GM23338 (cell line): ENCODE data around the gene PCSK2. TPM values are rescaled to one million over a fixed set of nuclear protein-coding genes. Genes with fewer than 3 reads are reported as not detected.

ENCODE experiments used
- ATAC-seq: fragments of 200-7000 bp; cut with Tn5 transposase; 3 replicates; pipeline ENCODE4 v1.9.1; 2020
- DNase-seq: peaks from one replicate; pipeline ENCODE4 v3.0.0-alpha.2; 2015; ENCODE audit warnings: low spot score
- H2AFZ ChIP-seq: fragments of 200-600 bp; sonication (generic); 2 replicates; pipeline ENCODE4 v1.8.0; 2016; ENCODE audit warnings: antibody characterized with exemption, mild to moderate bottlenecking, moderate library complexity
- H3F3A ChIP-seq: fragments of 200-600 bp; sonication (generic); replicated peaks from 2 replicates; pipeline ENCODE4 v1.8.0; 2017; ENCODE audit warnings: antibody characterized with exemption, mixed run types, low read depth
- H3K27ac ChIP-seq: fragments of 200-600 bp; sonication (generic); 2 replicates; pipeline ENCODE4 v1.6.1; 2016; ENCODE audit warnings: low read depth
- H3K27me3 ChIP-seq: fragments of 200-600 bp; sonication (generic); 2 replicates; pipeline ENCODE4 v1.8.0; 2016; ENCODE audit warnings: mild to moderate bottlenecking, mixed run types, moderate library complexity; ENCODE audit not compliant: insufficient read depth
- H3K36me3 ChIP-seq: fragments of 200-600 bp; sonication (generic); 2 replicates; pipeline ENCODE4 v1.8.0; 2016; ENCODE audit warnings: mild to moderate bottlenecking; ENCODE audit not compliant: insufficient read depth
- H3K4me1 ChIP-seq: fragments of 200-600 bp; sonication (generic); 2 replicates; pipeline ENCODE4 v1.8.0; 2016; ENCODE audit warnings: mild to moderate bottlenecking, moderate library complexity; ENCODE audit not compliant: insufficient read depth
- H3K4me2 ChIP-seq: fragments of 200-600 bp; sonication (generic); 2 replicates; pipeline ENCODE4 v1.7.1; 2017; ENCODE audit warnings: mixed run types
- H3K4me3 ChIP-seq: fragments of 200-600 bp; sonication (generic); 2 replicates; pipeline ENCODE4 v1.6.1; 2016; ENCODE audit warnings: mixed run types
- H3K79me2 ChIP-seq: fragments of 200-600 bp; sonication (generic); replicated peaks from 2 replicates; pipeline ENCODE4 v1.8.0; 2017; ENCODE audit warnings: mild to moderate bottlenecking; ENCODE audit not compliant: insufficient read depth
- H3K9me2 ChIP-seq: fragments of 200-600 bp; sonication (generic); 2 replicates; pipeline ENCODE4 v1.8.0; 2017; ENCODE audit not compliant: insufficient read depth
- H4K20me1 ChIP-seq: fragments of 200-600 bp; sonication (generic); replicated peaks from 2 replicates; pipeline ENCODE4 v1.8.0; 2017; ENCODE audit warnings: mild to moderate bottlenecking; ENCODE audit not compliant: insufficient read depth
- H3K27ac Mint-ChIP-seq: 2 replicates; pipeline ENCODE4 v1.8.0; 2020; ENCODE audit warnings: inconsistent platforms, mild to moderate bottlenecking, moderate library complexity, mixed read lengths
- H3K27me3 Mint-ChIP-seq: 3 replicates; pipeline ENCODE4 v1.8.0; 2022; ENCODE audit warnings: low read depth, mild to moderate bottlenecking, moderate library complexity, mixed read lengths, inconsistent platforms; ENCODE audit not compliant: insufficient read depth, poor library complexity
- H3K36me3 Mint-ChIP-seq: 3 replicates; pipeline ENCODE4 v1.8.0; 2021; ENCODE audit warnings: low read depth, mild to moderate bottlenecking, inconsistent platforms, moderate library complexity, mixed read lengths
- H3K4me1 Mint-ChIP-seq: 3 replicates; pipeline ENCODE4 v1.8.0; 2020; ENCODE audit warnings: mild to moderate bottlenecking, inconsistent platforms, mixed read lengths
- H3K4me3 Mint-ChIP-seq: 3 replicates; pipeline ENCODE4 v1.8.0; 2021; ENCODE audit warnings: moderate library complexity, mild to moderate bottlenecking, inconsistent platforms, mixed read lengths
- H3K9me3 Mint-ChIP-seq: 3 replicates; pipeline ENCODE4 v1.8.0; 2020; ENCODE audit warnings: moderate library complexity, mild to moderate bottlenecking, inconsistent platforms, mixed read lengths
- CREB1 ChIP-seq: fragments of 250-450 bp; sonication (Bioruptor Pico); IDR thresholded peaks from 2 replicates; pipeline ENCODE4 v1.5.0; 2020; ENCODE audit warnings: low read depth, mild to moderate bottlenecking, moderate library complexity
- CTCF ChIP-seq, 2 experiments: fragments of 200-600 bp in 1 of 2; sonication (generic) in 1 of 2; conservative IDR thresholded peaks; 2 replicates each; pipeline versions ENCODE4 v1.5.1 to v1.6.1; 2016 to 2017; ENCODE audit warnings: antibody characterized with exemption in 2 of 2, low read depth in 2 of 2, mild to moderate bottlenecking in 2 of 2, moderate library complexity in 1 of 2
- ETS1 ChIP-seq: IDR thresholded peaks from 2 replicates; pipeline ENCODE4 v1.6.1; 2016; ENCODE audit warnings: antibody characterized with exemption
- EZH2 ChIP-seq: fragments of 200-600 bp; sonication (generic); IDR thresholded peaks from one replicate; pipeline ENCODE4 v1.8.0; 2017; ENCODE audit warnings: antibody characterized with exemption, mild to moderate bottlenecking, low read depth; ENCODE audit not compliant: unreplicated experiment
- EZH2phosphoT487 ChIP-seq: fragments of 200-600 bp; sonication (generic); IDR thresholded peaks from one replicate; pipeline ENCODE4 v1.8.1; 2018; ENCODE audit warnings: antibody characterized with exemption; ENCODE audit not compliant: unreplicated experiment
- NANOG ChIP-seq: IDR thresholded peaks from 2 replicates; pipeline ENCODE4 v1.6.1; 2016; ENCODE audit warnings: antibody characterized with exemption, borderline replicate concordance
- POLR2AphosphoS5 ChIP-seq: IDR thresholded peaks from 2 replicates; pipeline ENCODE4 v1.6.1; 2016; ENCODE audit warnings: antibody characterized with exemption, low read depth
- REST ChIP-seq: IDR thresholded peaks from one replicate; pipeline ENCODE4 v1.6.1; 2018; ENCODE audit warnings: antibody characterized with exemption; ENCODE audit not compliant: unreplicated experiment
- STAT1 ChIP-seq: IDR thresholded peaks from one replicate; pipeline ENCODE4 v1.6.1; 2016; ENCODE audit warnings: antibody characterized with exemption; ENCODE audit not compliant: unreplicated experiment
- ZNF462 ChIP-seq: fragments of 250-450 bp; sonication (Bioruptor Pico); IDR thresholded peaks from 2 replicates; pipeline ENCODE4 v1.5.0; 2020; ENCODE audit warnings: mild to moderate bottlenecking, moderate library complexity
- polyA plus RNA-seq: library from polyadenylated mRNA; unstranded; fragments of >200 nt; fragmentation: Nextera tagmentation; extraction: Ambion mirVana; gene quantifications from 2 replicates; pipeline ENCODE4 v1.2.1, GENCODE V29; 2016
- total RNA-seq: library from RNA; depleted of rRNA; stranded (reverse); fragments of >200 nt; shearing (Covaris generic); gene quantifications from 2 replicates; pipeline ENCODE4 v1.2.3, GENCODE V29; 2014

The PCSK2 gene
- total and polyA plus RNA-seq, 2 experiments from 2014 or later = 0.37 to 1.1 TPM

GRCh38 chr20:17417225-17417624 lies 190.4 kb downstream of the PCSK2 start (continued):
- no peak for TF ChIP-seq CTCF (conservative IDR thresholded peaks at IDR 0.05; ENCODE audit: low read depth in 2 of 2)
- TF ChIP-seq NANOG = no peak

- H3K4me1 ChIP-seq = no peaks in the 10 kb centered on the region
- no peaks in the 10 kb centered on the region for H3K27me3 ChIP-seq
- H3K79me2 ChIP-seq = no peaks in the 10 kb centered on the region
- no peaks in the 10 kb centered on the region for H3K36me3 ChIP-seq
- Mint-ChIP-seq H3K9me3 (peaks cover 20% of the 10 kb centered on the region), H3K4me3 (no peak overlapping the region), H3K27me3 (peaks cover 4% of the 10 kb centered on the region), H3K4me1 (no peaks in the 10 kb centered on the region), H3K27ac (no peak overlapping the region), H3K36me3 (no peaks in the 10 kb centered on the region)
- no peaks in the 10 kb centered on the region for H3K9me2 ChIP-seq
- ATAC-seq (peak; percentile 48; the same call in 2 of the 3 replicates), DNase-seq (no peak)
- H3K4me2 ChIP-seq = no peak overlapping the region
- H3K27ac ChIP-seq = no peak overlapping the region
- no peaks in the 10 kb centered on the region for H3F3A ChIP-seq
- H2AFZ ChIP-seq = no peak overlapping the region
- no peak overlapping the region for H3K4me3 ChIP-seq
- H4K20me1 ChIP-seq = no peaks in the 10 kb centered on the region
- TF ChIP-seq NANOG = no peak
- TF ChIP-seq EZH2phosphoT487 = no peak
- TF ChIP-seq CREB1 (CRISPR knock-in tag) = no peak
- no peak for TF ChIP-seq ETS1
- TF ChIP-seq ZNF462 (CRISPR knock-in tag) = no peak
- TF ChIP-seq CTCF (conservative IDR thresholded peaks at IDR 0.05; ENCODE audit: low read depth in 2 of 2) = no peak
- TF ChIP-seq EZH2 = no peak
- no peak for TF ChIP-seq STAT1
- TF ChIP-seq REST = no peak
- no peak for TF ChIP-seq POLR2AphosphoS5
Measured at GRCh38 chr20:17418737-17419136, 191.9 kb downstream of the PCSK2 start.
